Measurements from ENCODE around the gene TBC1D8B.

TBC1D8B gene

GRCh38 chrX:106899276-106899675 lies 96.8 kb downstream of the TBC1D8B start:
- DNase-seq, result no peak

- DNase-seq, result no peak
Observed at GRCh38 chrX:106899841-106900240, 97.4 kb downstream of the TBC1D8B start.

GRCh38 chrX:106901341-106901740 lies 98.9 kb downstream of the TBC1D8B start:
- no peak for DNase-seq

GRCh38 chrX:106901781-106902219 lies 99.3 kb downstream of the TBC1D8B start:
- DNase-seq, result no peak

GRCh38 chrX:106902684-106903083 lies 100.2 kb downstream of the TBC1D8B start:
- no peak for DNase-seq

- DNase-seq, result no peak
Observed at GRCh38 chrX:106903291-106903824, 100.9 kb downstream of the TBC1D8B start, which contains the start of gene RIPPLY1. Gene RIPPLY1, minus strand, starts transcription at chrX:106903341. Its CDS starts 54 bp downstream, at chrX:106903287.

- no peak for DNase-seq
Observed at GRCh38 chrX:106903856-106904528, 101.5 kb downstream of the TBC1D8B start.

GRCh38 chrX:106905064-106905708 lies 102.7 kb downstream of the TBC1D8B start:
- DNase-seq, result no peak

- no peak for DNase-seq
Observed at GRCh38 chrX:106906361-106906760, 103.9 kb downstream of the TBC1D8B start.

- no peak for DNase-seq
Observed at GRCh38 chrX:106912864-106913263, 110.4 kb downstream of the TBC1D8B start.

- DNase-seq, result no peak
Observed at GRCh38 chrX:106917830-106918500, 115.5 kb downstream of the TBC1D8B start.

GRCh38 chrX:106919932-106920452 lies 117.5 kb downstream of the TBC1D8B start, which contains the start of gene CLDN2:
Gene CLDN2, plus strand, starts transcription at chrX:106920402. Its CDS starts 7,827 bp downstream, at chrX:106928229.
- no peak for DNase-seq

- DNase-seq, result no peak
Observed at GRCh38 chrX:106921637-106922036, 119.2 kb downstream of the TBC1D8B start.

Measured in NCI-H1092 treated with DMSO at 0.1 percent for 48 hours (cell line).